ENCODE measurements around the gene RBFOX2.

The RBFOX2 gene

GRCh38 chr22:36010090-36010489 lies 18.5 kb downstream of the RBFOX2 start:
- Histone ChIP-seq H3K36me3 (ENCODE audit: control insufficient read depth in 2 of 2, insufficient read depth in 2 of 2, low read length in 2 of 2) (no peaks in the 10 kb centered on the region), H3K9ac (ENCODE audit: low read depth in 1 of 2, low read length in 2 of 2) (no peak overlapping the region), H3K4me1 (ENCODE audit: control insufficient read depth in 2 of 2, insufficient read depth in 2 of 2, low read length in 2 of 2) (peaks cover 7 to 8% of the 10 kb centered on the region in 2 donors), H3K27me3 (ENCODE audit: control insufficient read depth in 2 of 2, insufficient read depth in 2 of 2, low read length in 2 of 2) (no peaks in the 10 kb centered on the region), H3K9me3 (ENCODE audit: control insufficient read depth in 2 of 2, low read length in 2 of 2) (no peaks in the 10 kb centered on the region), H3K4me3 (ENCODE audit: low read length in 2 of 2) (no peak overlapping the region), H3K27ac (ENCODE audit: low read depth in 2 of 2, low read length in 2 of 2) (no peak overlapping the region)

DNA sequence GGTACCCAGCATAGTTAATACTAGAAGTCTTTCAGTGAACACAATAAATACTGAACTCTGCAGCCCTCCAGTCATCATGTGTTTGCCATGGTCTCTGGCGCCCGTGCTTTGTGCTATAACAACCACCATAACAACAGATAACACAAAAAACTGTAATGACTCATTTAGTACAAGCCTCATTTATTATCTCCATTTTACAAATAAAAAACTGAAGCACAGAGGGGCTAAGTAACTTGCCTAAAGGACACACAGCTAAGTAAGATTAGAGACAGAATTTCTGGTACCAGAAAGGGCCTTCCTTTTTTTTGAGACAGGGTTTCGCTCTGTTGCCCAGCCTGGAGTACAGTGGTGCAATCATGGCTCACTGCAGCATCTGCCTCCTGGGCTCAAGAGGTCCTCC lies 19.5 kb downstream of the RBFOX2 start:
- Histone ChIP-seq H3K9me3 (ENCODE audit: control insufficient read depth in 2 of 2, low read length in 2 of 2) (no peaks in the 10 kb centered on the region), H3K4me3 (ENCODE audit: low read length in 2 of 2) (no peak overlapping the region), H3K27me3 (ENCODE audit: control insufficient read depth in 2 of 2, insufficient read depth in 2 of 2, low read length in 2 of 2) (no peaks in the 10 kb centered on the region), H3K4me1 (ENCODE audit: control insufficient read depth in 2 of 2, insufficient read depth in 2 of 2, low read length in 2 of 2) (peaks cover 7 to 8% of the 10 kb centered on the region in 2 donors), H3K9ac (ENCODE audit: low read depth in 1 of 2, low read length in 2 of 2) (no peak overlapping the region), H3K36me3 (ENCODE audit: control insufficient read depth in 2 of 2, insufficient read depth in 2 of 2, low read length in 2 of 2) (no peaks in the 10 kb centered on the region), H3K27ac (ENCODE audit: low read depth in 2 of 2, low read length in 2 of 2) (no peak overlapping the region)

- Histone ChIP-seq H3K36me3 (ENCODE audit: control insufficient read depth in 2 of 2, insufficient read depth in 2 of 2, low read length in 2 of 2) (no peaks in the 10 kb centered on the region), H3K9me3 (ENCODE audit: control insufficient read depth in 2 of 2, low read length in 2 of 2) (no peaks in the 10 kb centered on the region), H3K9ac (ENCODE audit: low read depth in 1 of 2, low read length in 2 of 2) (no peak overlapping the region), H3K4me1 (ENCODE audit: control insufficient read depth in 2 of 2, insufficient read depth in 2 of 2, low read length in 2 of 2) (peaks cover 7 to 8% of the 10 kb centered on the region in 2 donors), H3K4me3 (ENCODE audit: low read length in 2 of 2) (no peak overlapping the region), H3K27me3 (ENCODE audit: control insufficient read depth in 2 of 2, insufficient read depth in 2 of 2, low read length in 2 of 2) (no peaks in the 10 kb centered on the region), H3K27ac (ENCODE audit: low read depth in 2 of 2, low read length in 2 of 2) (no peak overlapping the region)
Measured at GRCh38 chr22:36008565-36008964, 20.1 kb downstream of the RBFOX2 start.

DNA sequence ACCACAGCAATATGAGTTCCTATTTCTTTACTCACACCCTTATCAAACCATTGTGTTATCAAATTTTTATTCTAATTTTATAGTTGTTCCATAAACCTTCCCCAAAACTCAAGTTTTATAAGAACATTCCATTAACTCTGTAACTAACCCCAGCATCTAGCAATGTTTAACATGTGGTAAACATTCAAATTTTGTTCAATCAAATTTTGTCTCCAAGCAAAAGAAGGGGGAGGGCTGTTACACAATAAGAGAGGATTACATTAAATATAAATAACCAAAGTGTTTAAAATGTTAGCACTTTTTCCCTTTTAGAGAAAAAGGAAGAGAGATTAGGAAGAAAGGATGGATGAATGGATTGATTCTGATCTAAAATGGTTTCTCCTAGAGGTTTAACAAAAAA lies 20.5 kb downstream of the RBFOX2 start:
- H3K27ac ChIP-seq (ENCODE audit: low read depth in 2 of 2, low read length in 2 of 2), result no peak overlapping the region
- no peak overlapping the region for H3K9ac ChIP-seq (ENCODE audit: low read depth in 1 of 2, low read length in 2 of 2)
- no peak overlapping the region for H3K4me3 ChIP-seq (ENCODE audit: low read length in 2 of 2)
- no peaks in the 10 kb centered on the region for H3K27me3 ChIP-seq (ENCODE audit: control insufficient read depth in 2 of 2, insufficient read depth in 2 of 2, low read length in 2 of 2)
- peaks cover 7 to 8% of the 10 kb centered on the region in 2 donors for H3K4me1 ChIP-seq (ENCODE audit: control insufficient read depth in 2 of 2, insufficient read depth in 2 of 2, low read length in 2 of 2)
- H3K9me3 ChIP-seq (ENCODE audit: control insufficient read depth in 2 of 2, low read length in 2 of 2), result no peaks in the 10 kb centered on the region
- H3K36me3 ChIP-seq (ENCODE audit: control insufficient read depth in 2 of 2, insufficient read depth in 2 of 2, low read length in 2 of 2), result no peaks in the 10 kb centered on the region

DNA sequence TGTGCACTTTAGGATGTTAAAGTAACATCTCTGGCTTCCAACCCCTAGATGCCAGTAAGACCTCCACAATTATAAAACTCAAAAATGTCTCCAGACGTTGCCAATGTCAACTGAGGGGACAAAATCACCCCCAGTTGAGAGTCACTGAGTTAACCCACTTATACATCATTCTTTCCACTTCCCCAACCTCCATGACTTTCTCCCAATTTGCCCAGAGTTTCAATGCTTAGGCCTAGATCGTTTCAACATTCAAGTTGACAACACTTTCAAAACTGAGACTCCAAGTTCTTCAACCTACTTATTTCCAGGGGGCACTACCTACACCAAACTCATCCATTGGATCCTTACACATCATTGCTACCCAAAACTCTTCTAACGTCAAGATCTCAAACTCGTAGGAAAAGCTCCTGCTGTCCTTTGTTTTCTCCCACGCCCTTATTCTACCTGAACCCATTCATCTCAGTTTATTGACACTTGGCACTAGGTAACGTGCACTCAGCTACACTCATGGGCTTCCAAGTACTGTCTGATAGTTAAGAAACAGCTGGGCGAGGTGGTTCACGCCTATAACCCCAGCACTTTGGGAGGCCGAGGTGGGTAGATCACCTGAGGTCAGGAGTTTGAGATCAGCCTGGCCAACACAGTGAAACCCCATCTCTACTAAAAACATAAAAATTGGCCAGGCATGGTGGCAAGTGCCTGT lies 24.5 kb downstream of the RBFOX2 start:
- Histone ChIP-seq H3K4me1 (ENCODE audit: control insufficient read depth in 2 of 2, insufficient read depth in 2 of 2, low read length in 2 of 2) (peaks cover 4 to 5% of the 10 kb centered on the region in 2 donors), H3K9me3 (ENCODE audit: control insufficient read depth in 2 of 2, low read length in 2 of 2) (no peaks in the 10 kb centered on the region), H3K4me3 (ENCODE audit: low read length in 2 of 2) (no peak overlapping the region), H3K36me3 (ENCODE audit: control insufficient read depth in 2 of 2, insufficient read depth in 2 of 2, low read length in 2 of 2) (no peaks in the 10 kb centered on the region), H3K9ac (ENCODE audit: low read depth in 1 of 2, low read length in 2 of 2) (no peak overlapping the region), H3K27me3 (ENCODE audit: control insufficient read depth in 2 of 2, insufficient read depth in 2 of 2, low read length in 2 of 2) (no peaks in the 10 kb centered on the region), H3K27ac (ENCODE audit: low read depth in 2 of 2, low read length in 2 of 2) (no peak overlapping the region)

DNA sequence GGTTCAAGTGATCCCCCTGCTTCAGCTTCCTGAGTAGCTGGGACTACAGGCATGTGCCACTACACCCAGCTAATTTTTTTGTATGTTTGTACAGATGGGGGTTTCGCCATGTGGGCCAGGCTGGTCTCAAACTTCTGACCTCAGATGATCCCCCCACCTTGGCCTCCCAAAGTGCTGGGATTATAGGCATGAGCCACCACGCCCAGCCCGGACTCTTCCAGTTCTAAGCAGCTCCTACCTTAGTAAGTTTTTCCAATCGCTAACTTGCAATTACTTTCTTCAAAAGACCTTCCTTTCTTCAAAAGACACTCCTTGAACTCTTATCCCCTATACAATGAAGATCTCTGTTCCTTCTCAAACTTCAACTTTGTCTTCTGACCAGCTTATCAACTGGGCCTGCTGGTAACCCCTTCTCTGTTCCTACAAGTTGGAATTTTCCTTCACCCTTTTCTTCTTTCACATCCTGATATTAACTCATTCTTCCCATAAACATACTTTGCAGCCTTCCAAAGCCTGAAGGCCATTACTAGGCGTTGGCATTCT lies 25.8 kb downstream of the RBFOX2 start:
- Histone ChIP-seq H3K9me3 (ENCODE audit: control insufficient read depth in 2 of 2, low read length in 2 of 2) (no peaks in the 10 kb centered on the region), H3K4me1 (ENCODE audit: control insufficient read depth in 2 of 2, insufficient read depth in 2 of 2, low read length in 2 of 2) (no peaks in the 10 kb centered on the region), H3K9ac (ENCODE audit: low read depth in 1 of 2, low read length in 2 of 2) (no peak overlapping the region), H3K4me3 (ENCODE audit: low read length in 2 of 2) (no peak overlapping the region), H3K36me3 (ENCODE audit: control insufficient read depth in 2 of 2, insufficient read depth in 2 of 2, low read length in 2 of 2) (no peaks in the 10 kb centered on the region), H3K27me3 (ENCODE audit: control insufficient read depth in 2 of 2, insufficient read depth in 2 of 2, low read length in 2 of 2) (no peaks in the 10 kb centered on the region), H3K27ac (ENCODE audit: low read depth in 2 of 2, low read length in 2 of 2) (no peak overlapping the region)

DNA sequence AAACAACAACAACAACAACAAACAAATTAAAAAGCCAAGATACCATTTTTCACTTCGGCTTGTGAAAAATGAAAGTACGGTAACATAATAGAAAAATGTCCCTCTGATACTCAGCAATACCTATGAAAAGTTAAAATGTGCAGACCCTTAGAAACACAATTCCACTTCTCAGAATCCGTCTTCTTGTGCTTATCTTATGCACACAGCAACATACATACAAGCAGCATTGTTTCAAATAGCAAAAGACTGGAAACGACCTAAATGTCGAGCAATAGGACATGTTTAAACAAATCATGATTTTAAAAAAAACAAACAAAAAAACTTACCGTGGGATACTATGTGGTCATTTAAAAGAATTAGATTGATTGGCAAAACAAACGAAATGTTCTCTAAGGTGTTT lies 26.5 kb downstream of the RBFOX2 start:
- Histone ChIP-seq H3K9ac (ENCODE audit: low read depth in 1 of 2, low read length in 2 of 2) (no peak overlapping the region), H3K4me3 (ENCODE audit: low read length in 2 of 2) (no peak overlapping the region), H3K36me3 (ENCODE audit: control insufficient read depth in 2 of 2, insufficient read depth in 2 of 2, low read length in 2 of 2) (no peaks in the 10 kb centered on the region), H3K27ac (ENCODE audit: low read depth in 2 of 2, low read length in 2 of 2) (no peak overlapping the region), H3K27me3 (ENCODE audit: control insufficient read depth in 2 of 2, insufficient read depth in 2 of 2, low read length in 2 of 2) (no peaks in the 10 kb centered on the region), H3K9me3 (ENCODE audit: control insufficient read depth in 2 of 2, low read length in 2 of 2) (no peaks in the 10 kb centered on the region), H3K4me1 (ENCODE audit: control insufficient read depth in 2 of 2, insufficient read depth in 2 of 2, low read length in 2 of 2) (no peaks in the 10 kb centered on the region)

DNA sequence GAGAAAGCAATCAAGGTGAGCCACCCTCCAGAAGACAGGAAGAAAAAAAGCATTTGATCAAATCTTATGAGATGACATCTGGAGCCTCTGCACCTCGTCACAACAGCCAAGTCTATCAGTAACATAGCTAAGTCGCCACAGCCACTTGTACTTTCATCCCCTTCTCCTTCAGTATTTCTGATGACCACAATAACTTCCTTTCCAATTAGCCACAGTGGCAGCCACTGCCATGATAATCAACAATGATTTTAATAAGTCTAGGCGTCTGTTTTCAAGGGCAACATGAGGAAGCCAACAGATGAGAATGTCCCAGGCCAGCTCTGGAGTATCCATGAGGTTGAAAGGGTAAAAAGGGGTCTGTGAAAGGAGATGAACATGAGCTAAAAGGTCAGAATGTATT lies 29.9 kb downstream of the RBFOX2 start:
- Histone ChIP-seq H3K4me3 (ENCODE audit: low read length in 2 of 2) (no peak overlapping the region), H3K4me1 (ENCODE audit: control insufficient read depth in 2 of 2, insufficient read depth in 2 of 2, low read length in 2 of 2) (no peaks in the 10 kb centered on the region), H3K27ac (ENCODE audit: low read depth in 2 of 2, low read length in 2 of 2) (no peak overlapping the region), H3K36me3 (ENCODE audit: control insufficient read depth in 2 of 2, insufficient read depth in 2 of 2, low read length in 2 of 2) (no peaks in the 10 kb centered on the region), H3K27me3 (ENCODE audit: control insufficient read depth in 2 of 2, insufficient read depth in 2 of 2, low read length in 2 of 2) (no peaks in the 10 kb centered on the region), H3K9ac (ENCODE audit: low read depth in 1 of 2, low read length in 2 of 2) (no peak overlapping the region), H3K9me3 (ENCODE audit: control insufficient read depth in 2 of 2, low read length in 2 of 2) (no peaks in the 10 kb centered on the region)

- H3K27me3 ChIP-seq (ENCODE audit: control insufficient read depth in 2 of 2, insufficient read depth in 2 of 2, low read length in 2 of 2), result no peaks in the 10 kb centered on the region
- H3K9ac ChIP-seq (ENCODE audit: low read depth in 1 of 2, low read length in 2 of 2), result no peak overlapping the region
- no peak overlapping the region for H3K27ac ChIP-seq (ENCODE audit: low read depth in 2 of 2, low read length in 2 of 2)
- no peaks in the 10 kb centered on the region for H3K9me3 ChIP-seq (ENCODE audit: control insufficient read depth in 2 of 2, low read length in 2 of 2)
- no peaks in the 10 kb centered on the region for H3K36me3 ChIP-seq (ENCODE audit: control insufficient read depth in 2 of 2, insufficient read depth in 2 of 2, low read length in 2 of 2)
- no peak overlapping the region for H3K4me3 ChIP-seq (ENCODE audit: low read length in 2 of 2)
- no peaks in the 10 kb centered on the region for H3K4me1 ChIP-seq (ENCODE audit: control insufficient read depth in 2 of 2, insufficient read depth in 2 of 2, low read length in 2 of 2)
Measured at GRCh38 chr22:35997438-35997837, 31.2 kb downstream of the RBFOX2 start.

- no peak overlapping the region for H3K4me3 ChIP-seq (ENCODE audit: low read length in 2 of 2)
- H3K27ac ChIP-seq (ENCODE audit: low read depth in 2 of 2, low read length in 2 of 2), result peak overlapping the region in 1 of 2 donors; percentile 14
- no peaks in the 10 kb centered on the region for H3K9me3 ChIP-seq (ENCODE audit: control insufficient read depth in 2 of 2, low read length in 2 of 2)
- H3K27me3 ChIP-seq (ENCODE audit: control insufficient read depth in 2 of 2, insufficient read depth in 2 of 2, low read length in 2 of 2), result no peaks in the 10 kb centered on the region
- H3K9ac ChIP-seq (ENCODE audit: low read depth in 1 of 2, low read length in 2 of 2), result no peak overlapping the region
- no peaks in the 10 kb centered on the region for H3K4me1 ChIP-seq (ENCODE audit: control insufficient read depth in 2 of 2, insufficient read depth in 2 of 2, low read length in 2 of 2)
- no peaks in the 10 kb centered on the region for H3K36me3 ChIP-seq (ENCODE audit: control insufficient read depth in 2 of 2, insufficient read depth in 2 of 2, low read length in 2 of 2)
Measured at GRCh38 chr22:35996596-35996995, 32.0 kb downstream of the RBFOX2 start.
